Measurements from ENCODE around the gene RGL3. TPM values are rescaled to one million over a fixed set of nuclear protein-coding genes. Genes with fewer than 3 reads are reported as not detected.

The RGL3 gene
- total RNA-seq, 1 experiment from 2014 or later = not detected

Other genes starting within 250 kb of the RGL3 start
- 278 and 472 TPM in 2 replicates for gene KANK2, start 221.8 kb downstream of the RGL3 start, total RNA-seq (2014; rRNA removed; shearing (Covaris generic))
- 0.61 TPM in 1 of 2 replicates, not detected in the other for gene ANGPTL8, start 179.7 kb downstream of the RGL3 start, total RNA-seq (2014; rRNA removed; shearing (Covaris generic))
- gene DOCK6, start 156.8 kb downstream of the RGL3 start, total RNA-seq (2014; rRNA removed; shearing (Covaris generic)) = 2.0 and 7.9 TPM in 2 replicates
- gene TSPAN16, start 123.2 kb downstream of the RGL3 start, total RNA-seq (2014; rRNA removed; shearing (Covaris generic)) = 0.50 TPM in 1 of 2 replicates, not detected in the other
- gene RAB3D, start 79.7 kb downstream of the RGL3 start, total RNA-seq (2014; rRNA removed; shearing (Covaris generic)) = 0.38 and 1.4 TPM in 2 replicates
- 113 and 138 TPM in 2 replicates for gene TMEM205, start 73.0 kb downstream of the RGL3 start, total RNA-seq (2014; rRNA removed; shearing (Covaris generic))
- gene CCDC159, start 72.8 kb downstream of the RGL3 start, total RNA-seq (2014; rRNA removed; shearing (Covaris generic)) = 5.1 and 7.3 TPM in 2 replicates
- gene PLPPR2, start 63.9 kb downstream of the RGL3 start, total RNA-seq (2014; rRNA removed; shearing (Covaris generic)) = 22.3 and 22.5 TPM in 2 replicates
- 0.38 and 0.79 TPM in 2 replicates for gene SWSAP1, start 44.6 kb downstream of the RGL3 start, total RNA-seq (2014; rRNA removed; shearing (Covaris generic))
- gene EPOR, start 35.0 kb downstream of the RGL3 start, total RNA-seq (2014; rRNA removed; shearing (Covaris generic)) = 2.6 and 4.5 TPM in 2 replicates
- gene ODAD3, start 15.8 kb upstream of the RGL3 start, total RNA-seq (2014; rRNA removed; shearing (Covaris generic)) = 0.24 TPM in 1 of 2 replicates, not detected in the other
- 91.2 and 110 TPM in 2 replicates for gene PRKCSH, start 16.3 kb upstream of the RGL3 start, total RNA-seq (2014; rRNA removed; shearing (Covaris generic))
- 1.3 TPM in 1 of 2 replicates, not detected in the other for gene ELAVL3, start 61.7 kb upstream of the RGL3 start, total RNA-seq (2014; rRNA removed; shearing (Covaris generic))
- gene ZNF653, start 86.5 kb upstream of the RGL3 start, total RNA-seq (2014; rRNA removed; shearing (Covaris generic)) = 2.3 and 4.8 TPM in 2 replicates
- gene ECSIT, start 109.8 kb upstream of the RGL3 start, total RNA-seq (2014; rRNA removed; shearing (Covaris generic)) = 29.5 and 60.6 TPM in 2 replicates
- gene CNN1, start 119.5 kb upstream of the RGL3 start, total RNA-seq (2014; rRNA removed; shearing (Covaris generic)) = 73.5 and 93.9 TPM in 2 replicates
- gene ELOF1, start 139.9 kb upstream of the RGL3 start, total RNA-seq (2014; rRNA removed; shearing (Covaris generic)) = 52.7 and 61.6 TPM in 2 replicates
- gene ACP5, start 158.3 kb upstream of the RGL3 start, total RNA-seq (2014; rRNA removed; shearing (Covaris generic)) = not detected in 2 replicates
- 14.6 and 14.7 TPM in 2 replicates for gene ZNF627, start 178.2 kb upstream of the RGL3 start, total RNA-seq (2014; rRNA removed; shearing (Covaris generic))